ENCODE measurements around the gene TECR.

TECR gene

DNA sequence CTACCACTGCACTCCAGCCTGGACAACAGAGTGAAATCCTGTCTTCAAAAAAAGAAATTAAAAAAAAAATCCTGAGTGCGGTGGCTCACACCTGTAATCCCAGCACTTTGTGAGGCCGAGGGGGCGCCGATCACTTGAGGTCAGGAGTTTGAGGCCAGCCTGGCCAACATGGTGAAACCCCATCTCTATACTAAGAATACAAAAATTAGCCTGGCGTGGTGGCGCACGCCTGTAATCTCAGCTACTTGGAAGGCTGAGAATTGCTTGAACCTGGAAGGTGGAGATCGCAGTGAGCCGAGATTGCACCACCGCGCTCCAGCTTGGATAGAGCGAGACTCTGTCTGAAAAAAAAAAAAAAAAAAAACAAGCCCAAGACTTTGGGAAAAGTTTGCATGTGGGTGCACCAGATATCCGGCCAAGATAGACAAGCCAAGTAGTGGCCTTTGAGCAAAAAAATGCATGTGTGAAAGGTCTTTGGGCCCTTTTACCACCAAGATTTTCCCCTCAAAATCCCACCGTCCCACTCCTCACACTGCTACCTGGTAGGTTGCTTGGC is 16.9 kb upstream of the TECR start:
- DNase-seq (ENCODE audit: extremely low read depth, low read depth), result no peak
- TF ChIP-seq, protein P1, sequence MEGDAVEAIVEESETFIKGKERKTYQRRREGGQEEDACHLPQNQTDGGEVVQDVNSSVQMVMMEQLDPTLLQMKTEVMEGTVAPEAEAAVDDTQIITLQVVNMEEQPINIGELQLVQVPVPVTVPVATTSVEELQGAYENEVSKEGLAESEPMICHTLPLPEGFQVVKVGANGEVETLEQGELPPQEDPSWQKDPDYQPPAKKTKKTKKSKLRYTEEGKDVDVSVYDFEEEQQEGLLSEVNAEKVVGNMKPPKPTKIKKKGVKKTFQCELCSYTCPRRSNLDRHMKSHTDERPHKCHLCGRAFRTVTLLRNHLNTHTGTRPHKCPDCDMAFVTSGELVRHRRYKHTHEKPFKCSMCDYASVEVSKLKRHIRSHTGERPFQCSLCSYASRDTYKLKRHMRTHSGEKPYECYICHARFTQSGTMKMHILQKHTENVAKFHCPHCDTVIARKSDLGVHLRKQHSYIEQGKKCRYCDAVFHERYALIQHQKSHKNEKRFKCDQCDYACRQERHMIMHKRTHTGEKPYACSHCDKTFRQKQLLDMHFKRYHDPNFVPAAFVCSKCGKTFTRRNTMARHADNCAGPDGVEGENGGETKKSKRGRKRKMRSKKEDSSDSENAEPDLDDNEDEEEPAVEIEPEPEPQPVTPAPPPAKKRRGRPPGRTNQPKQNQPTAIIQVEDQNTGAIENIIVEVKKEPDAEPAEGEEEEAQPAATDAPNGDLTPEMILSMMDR (IDR thresholded peaks at IDR 0.05; ENCODE audit: low read depth, low read length), result no peak

- no peak for DNase-seq (ENCODE audit: extremely low read depth, low read depth)
These were observed 15.1 kb upstream of the TECR start for GRCh38 chr19:14514215-14514863.

DNA sequence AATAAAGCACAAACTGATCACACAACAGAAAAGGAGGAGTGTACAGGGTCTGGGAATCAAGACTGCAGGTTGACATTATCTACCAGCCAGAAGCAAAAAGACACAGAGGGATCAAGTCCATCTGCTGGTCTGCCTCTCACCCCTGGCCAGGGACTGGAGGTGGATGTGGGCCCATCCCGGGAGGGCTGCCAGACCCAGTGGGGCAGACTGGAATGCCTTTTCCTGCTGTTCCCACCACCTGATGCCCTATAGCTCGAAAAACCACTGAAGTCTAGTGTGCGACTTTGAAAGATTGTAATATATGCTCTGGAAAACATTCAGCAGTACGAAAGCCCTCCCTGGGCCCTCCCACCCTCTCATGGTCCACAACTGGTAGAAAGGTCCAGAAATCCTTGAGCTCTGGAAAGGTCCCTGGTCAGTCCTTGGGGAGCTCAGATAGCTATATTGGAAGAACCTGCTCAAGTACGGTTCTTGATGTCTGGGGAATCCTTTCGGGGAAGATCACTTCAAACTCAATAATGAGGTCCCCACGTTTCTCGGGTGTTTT is 13.8 kb upstream of the TECR start:
- no peak for DNase-seq (ENCODE audit: extremely low read depth, low read depth)
- TF ChIP-seq, protein P1 (IDR thresholded peaks at IDR 0.05; ENCODE audit: low read depth, low read length), result no peak

More at GRCh38 chr19:14514215-14514863, 15.1 kb upstream of the TECR start:
- TF ChIP-seq, protein P1 (IDR thresholded peaks at IDR 0.05; ENCODE audit: low read depth, low read length), result no peak

GRCh38 chr19:14516048-14516534 is 13.3 kb upstream of the TECR start:
- TF ChIP-seq, protein P1 (IDR thresholded peaks at IDR 0.05; ENCODE audit: low read depth, low read length), result no peak
- DNase-seq (ENCODE audit: extremely low read depth, low read depth), result no peak

DNA sequence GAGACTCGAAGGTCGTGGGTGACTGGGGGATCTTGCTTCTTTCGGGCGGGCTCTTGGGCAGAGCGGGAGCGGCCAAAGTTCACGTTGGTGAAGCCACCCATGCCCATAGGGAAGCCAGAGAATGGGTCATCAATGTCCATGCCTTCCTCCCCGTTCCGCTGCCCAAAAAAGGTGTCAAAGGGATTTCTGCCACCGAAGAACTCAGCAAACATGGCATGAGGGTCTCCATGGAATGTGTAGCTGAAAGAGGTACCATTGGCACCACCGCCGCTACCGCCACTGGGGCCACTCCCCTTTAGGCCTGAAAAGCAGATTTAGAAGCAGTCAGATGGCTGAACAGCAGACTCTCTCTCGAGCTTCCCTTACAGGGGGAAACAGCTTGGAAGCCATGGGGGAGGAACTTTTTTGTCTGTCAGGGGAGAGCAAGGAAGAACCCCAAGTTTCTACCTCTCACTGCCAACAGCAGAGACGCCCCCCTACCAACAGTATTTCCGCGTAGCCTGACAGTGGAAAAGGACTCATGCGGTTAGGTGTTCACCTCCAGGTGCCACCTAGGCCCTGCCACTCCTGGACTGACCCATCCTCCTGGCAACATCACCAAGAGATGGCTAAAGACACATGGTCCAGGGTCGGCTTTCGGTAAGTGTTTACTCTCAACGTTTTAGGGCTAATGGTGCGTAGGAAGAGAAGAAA is 12.5 kb upstream of the TECR start:
- TF ChIP-seq, protein P1 (IDR thresholded peaks at IDR 0.05; ENCODE audit: low read depth, low read length), result no peak
- DNase-seq (ENCODE audit: extremely low read depth, low read depth), result no peak

DNA sequence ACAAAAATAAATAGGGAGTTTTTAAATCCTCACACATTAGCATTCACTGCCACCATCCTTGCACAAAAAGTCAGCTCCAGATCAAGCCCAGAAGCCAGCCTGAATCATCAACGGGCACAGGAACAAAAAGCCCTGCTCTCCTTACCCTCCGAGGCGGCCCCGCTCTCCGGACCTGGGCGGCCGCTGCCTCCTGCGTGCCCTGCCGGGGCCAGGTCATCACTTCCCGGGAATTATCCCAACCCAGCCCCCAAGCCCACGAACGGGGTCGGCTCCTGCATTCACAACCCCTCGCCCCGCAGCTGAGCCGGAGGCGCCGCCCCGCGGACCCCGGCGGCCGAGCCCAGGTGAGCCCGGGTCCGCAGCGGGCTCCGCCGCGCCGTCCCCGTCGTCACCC is 12.0 kb upstream of the TECR start:
- no peak for DNase-seq (ENCODE audit: extremely low read depth, low read depth)
- TF ChIP-seq, protein P1 (IDR thresholded peaks at IDR 0.05; ENCODE audit: low read depth, low read length), result no peak

All from AG09319 (cell line).